Spleen (tissue), 11 donors: ENCODE data around the gene MBD5. TPM values are rescaled to one million over a fixed set of nuclear protein-coding genes. Genes with fewer than 3 reads are reported as not detected.
A peak's percentile ranks its signal among the peaks of the same experiment; 100 is the strongest.

Experiments
- DNase-seq: peaks from one replicate; pipeline ENCODE4 v3.0.0-alpha.2; 2020
- H3K27ac ChIP-seq, 8 donors: fragments of 200-600 bp; sonication (generic) in 7 of 8; 1 replicate in 4 of 8; 2 replicates in 4 of 8; pipeline versions ENCODE4 v1.5.0 to v1.8.0; 2016 to 2021; ENCODE audit warnings: inconsistent platforms in 4 of 8, mild to moderate bottlenecking in 4 of 8, moderate library complexity in 1 of 8
- H3K27me3 ChIP-seq, 7 donors: fragments of 200-600 bp; sonication (generic) in 6 of 7; replicated peaks in 1 of 7; 1 replicate in 4 of 7; 2 replicates in 3 of 7; pipeline versions ENCODE4 v1.5.0 to v1.8.0; 2016 to 2021; ENCODE audit warnings: inconsistent platforms in 3 of 7, mild to moderate bottlenecking in 1 of 7
- H3K36me3 ChIP-seq, 6 donors: fragments of 200-600 bp; sonication (generic) in 5 of 6; 1 replicate in 4 of 6; 2 replicates in 2 of 6; pipeline versions ENCODE4 v1.5.0 to v1.8.0; 2016 to 2021; ENCODE audit warnings: inconsistent platforms in 2 of 6
- H3K4me1 ChIP-seq, 6 donors: fragments of 200-600 bp; sonication (generic) in 5 of 6; 1 replicate in 3 of 6; 2 replicates in 3 of 6; pipeline versions ENCODE4 v1.5.0 to v1.8.0; 2016 to 2021; ENCODE audit warnings: inconsistent platforms in 3 of 6
- H3K4me3 ChIP-seq, 8 donors: fragments of 200-600 bp; sonication (generic) in 7 of 8; 1 replicate in 4 of 8; 2 replicates in 4 of 8; pipeline versions ENCODE4 v1.5.0 to v1.8.0; 2016 to 2021; ENCODE audit warnings: inconsistent platforms in 4 of 8, mild to moderate bottlenecking in 4 of 8, moderate library complexity in 2 of 8
- H3K9me3 ChIP-seq, 8 donors: fragments of 200-600 bp; sonication (generic) in 7 of 8; 1 replicate in 4 of 8; 2 replicates in 4 of 8; pipeline versions ENCODE4 v1.5.0 to v1.8.0; 2016 to 2021; ENCODE audit warnings: inconsistent platforms in 4 of 8
- CTCF ChIP-seq, 11 experiments: fragments of 200-600 bp in 7 of 11; fragments of 450-650 bp in 4 of 11; sonication (generic) in 4 of 11; IDR thresholded peaks in 8 of 11; conservative IDR thresholded peaks in 3 of 11; 1 replicate in 7 of 11; 2 replicates in 4 of 11; pipeline versions ENCODE4 v1.4.0 to v1.8.0; 2016 to 2021; ENCODE audit warnings: antibody characterized with exemption in 11 of 11, inconsistent platforms in 4 of 11, mild to moderate bottlenecking in 1 of 11
- POLR2A ChIP-seq, 3 donors: fragments of 450-650 bp; IDR thresholded peaks; one replicate each; pipeline ENCODE4 v1.5.1; 2017; ENCODE audit warnings: antibody characterized with exemption in 3 of 3, mild to moderate bottlenecking in 1 of 3
- POLR2AphosphoS5 ChIP-seq, 3 donors: sonication (generic); formaldehyde crosslinking; IDR thresholded peaks; one replicate each; pipeline ENCODE4 v1.5.1; 2017; ENCODE audit warnings: antibody characterized with exemption in 3 of 3
- WGBS, 5 donors: extraction: QIAGEN DNeasy Blood & Tissue Kit in 3 of 5; methylation state at CpG; one replicate each; pipeline versions ENCODE4 v1.1.5 to v1.1.7; 2013 to 2018; 5-methylcytosine and 5-hydroxymethylcytosine counted together
- intact Hi-C: fragments of 100-400 bp; cut with DNase I; formaldehyde crosslinking; loops from one replicate; pipeline ENCODE4 v1.15.0; 2023; ENCODE audit warnings: low total_unique reads
- polyA plus RNA-seq, 3 donors: library from polyadenylated mRNA; stranded (reverse); fragments of 200-250 nt; gene quantifications; one replicate each; pipeline ENCODE4 v1.2.1, GENCODE V29; 2013
- total RNA-seq, 7 donors: library from RNA; depleted of rRNA in 3 of 7; stranded (reverse); fragments of >200 nt in 3 of 7; fragmentation: NEBNext Ultra II Directional in 4 of 7; extraction: Animal tissue kit (Norgen Biotek cat#: 25700) in 4 of 7; gene quantifications; one replicate each; pipeline versions ENCODE4 v1.1.0 to v1.2.1, GENCODE V29; 2016 to 2021
- donor health status: healthy with polysubstance abuse.
- donor health status: DM: no; HTN: no; CAD: no; lungs with moderate emphysema.
- donor health status: DM: no; HTN: no; CAD: no.
- donor health status: Bipolar disorder and iron deficiency.
- donor health status: healthy.
- donor health status: DM: no; HTN: no; CAD: no.
- donor health status: DM: yes; HTN: yes; CAD: no.

MBD5 gene
- total and polyA plus RNA-seq, 10 donors = 5.7 to 84.5 (median 60.0) TPM

- DNase-seq = no peak
- H3K4me1 ChIP-seq = no peaks in the 10 kb centered on the region
- TF ChIP-seq POLR2AphosphoS5 (IDR thresholded peaks at IDR 0.05) = no peak
- no peak for TF ChIP-seq POLR2A (IDR thresholded peaks at IDR 0.05)
- TF ChIP-seq CTCF (IDR thresholded peaks at IDR 0.05 in 8 of 11, conservative IDR thresholded peaks at IDR 0.05 in 3 of 11) = no peak
- H3K36me3 ChIP-seq = peaks cover 0 to 51% (median 2%) of the 10 kb centered on the region in 6 donors
- no peak overlapping the region for H3K4me3 ChIP-seq
- no peaks in the 10 kb centered on the region for H3K27me3 ChIP-seq
- no peaks in the 10 kb centered on the region for H3K9me3 ChIP-seq
- 92 to 100% (median 100%) methylated on average over 1 of the region's 1 CpG for WGBS, 5 donors
- intact Hi-C loops = no loop called here
- no peak overlapping the region for H3K27ac ChIP-seq
Observed at GRCh38 chr2:148184976-148185375, 164.1 kb downstream of the MBD5 start.

- Histone ChIP-seq H3K27ac (no peak overlapping the region), H3K4me1 (no peaks in the 10 kb centered on the region), H3K9me3 (no peaks in the 10 kb centered on the region), H3K36me3 (no peaks in the 10 kb centered on the region), H3K4me3 (no peak overlapping the region), H3K27me3 (no peaks in the 10 kb centered on the region)
- DNase-seq = no peak
- intact Hi-C loops = no loop called here
- TF ChIP-seq CTCF (IDR thresholded peaks at IDR 0.05 in 8 of 11, conservative IDR thresholded peaks at IDR 0.05 in 3 of 11) (no peak), POLR2A (IDR thresholded peaks at IDR 0.05) (no peak), POLR2AphosphoS5 (IDR thresholded peaks at IDR 0.05) (no peak)
Observed at GRCh38 chr2:148194882-148195281, 174.0 kb downstream of the MBD5 start.

- Histone ChIP-seq H3K27me3 (no peaks in the 10 kb centered on the region), H3K9me3 (no peaks in the 10 kb centered on the region), H3K4me1 (no peaks in the 10 kb centered on the region), H3K36me3 (no peaks in the 10 kb centered on the region), H3K27ac (no peak overlapping the region), H3K4me3 (no peak overlapping the region)
- WGBS, 5 donors = 93 to 96% (median 96%) methylated on average over 11 to 15 of the region's 15 CpGs
- intact Hi-C loops = no loop called here
- DNase-seq = no peak
- TF ChIP-seq CTCF (IDR thresholded peaks at IDR 0.05 in 8 of 11, conservative IDR thresholded peaks at IDR 0.05 in 3 of 11) (peak in 5 of 11 experiments; percentile 7 to 45 (median 36)), POLR2A (IDR thresholded peaks at IDR 0.05) (no peak)
Observed at GRCh38 chr2:148201075-148202004, 180.4 kb downstream of the MBD5 start.

- intact Hi-C loops = no loop called here
- Histone ChIP-seq H3K4me3 (no peak overlapping the region), H3K4me1 (no peaks in the 10 kb centered on the region), H3K27ac (no peak overlapping the region), H3K9me3 (no peaks in the 10 kb centered on the region), H3K36me3 (no peaks in the 10 kb centered on the region), H3K27me3 (no peaks in the 10 kb centered on the region)
- no peak for DNase-seq
- TF ChIP-seq POLR2AphosphoS5 (IDR thresholded peaks at IDR 0.05) (no peak), POLR2A (IDR thresholded peaks at IDR 0.05) (no peak), CTCF (IDR thresholded peaks at IDR 0.05 in 8 of 11, conservative IDR thresholded peaks at IDR 0.05 in 3 of 11) (no peak)
Observed at GRCh38 chr2:148202237-148202636, 181.3 kb downstream of the MBD5 start.
